Gastrocnemius medialis (tissue), 4 donors: Measurements from ENCODE around the gene TACR1. TPM values are rescaled to one million over a fixed set of nuclear protein-coding genes. Genes with fewer than 3 reads are reported as not detected.

Experiments
- ATAC-seq, 2 donors: fragments of 150-250 bp; one replicate each; pipeline ENCODE4 v1.9.1; 2016
- DNase-seq, 2 donors: peaks; one replicate each; pipeline ENCODE4 v3.0.0-alpha.2; 2019
- H3K27ac ChIP-seq, 4 donors: fragments of 200-600 bp; sonication (generic); 1 replicate in 1 of 4; 2 replicates in 3 of 4; pipeline ENCODE4 v1.5.1; 2016 to 2018; ENCODE audit warnings: mild to moderate bottlenecking in 2 of 4, moderate library complexity in 1 of 4
- H3K27me3 ChIP-seq, 3 donors: fragments of 200-600 bp; sonication (generic) in 2 of 3; 1 replicate in 1 of 3; 2 replicates in 2 of 3; pipeline versions ENCODE4 v1.5.1 to v1.6.0; 2016 to 2019; ENCODE audit warnings: mild to moderate bottlenecking in 1 of 3, moderate library complexity in 1 of 3
- H3K36me3 ChIP-seq, 2 donors: fragments of 200-600 bp; sonication (generic) in 1 of 2; one replicate each; pipeline ENCODE4 v1.5.1; 2017 to 2018
- H3K4me1 ChIP-seq, 2 donors: fragments of 200-600 bp; sonication (generic) in 1 of 2; one replicate each; pipeline ENCODE4 v1.5.1; 2016 to 2017; ENCODE audit warnings: mild to moderate bottlenecking in 2 of 2
- H3K4me3 ChIP-seq, 4 donors: fragments of 200-600 bp; sonication (generic) in 3 of 4; 1 replicate in 1 of 4; 2 replicates in 3 of 4; pipeline ENCODE4 v1.5.1; 2016 to 2019; ENCODE audit warnings: mild to moderate bottlenecking in 2 of 4
- H3K9me3 ChIP-seq, 3 donors: fragments of 200-600 bp; sonication (generic) in 2 of 3; 1 replicate in 1 of 3; 2 replicates in 2 of 3; pipeline ENCODE4 v1.5.1; 2016 to 2019
- CTCF ChIP-seq, 5 experiments: fragments of 450-650 bp in 3 of 5; fragments of 200-600 bp in 2 of 5; sonication (generic) in 2 of 5; IDR thresholded peaks in 4 of 5; conservative IDR thresholded peaks in 1 of 5; 1 replicate in 4 of 5; 2 replicates in 1 of 5; pipeline ENCODE4 v1.5.1; 2016 to 2019; ENCODE audit warnings: antibody characterized with exemption in 5 of 5, mild to moderate bottlenecking in 3 of 5, moderate library complexity in 3 of 5
- POLR2A ChIP-seq, 2 donors: fragments of 450-650 bp; IDR thresholded peaks; one replicate each; pipeline ENCODE4 v1.6.1; 2017; ENCODE audit warnings: antibody characterized with exemption in 2 of 2, mild to moderate bottlenecking in 2 of 2, moderate library complexity in 2 of 2
- in situ Hi-C, 4 donors: fragments of 200-750 bp; cut with MboI; loops; one replicate each; pipeline versions ENCODE4 v1.15.0 to v1.8.0; 2017; ENCODE audit warnings: low sequenced_read_pairs in 4 of 4
- intact Hi-C: fragments of 100-400 bp; cut with DNase I; formaldehyde crosslinking; loops from one replicate; pipeline ENCODE4 v1.15.1; 2023; ENCODE audit warnings: low total_unique reads
- total RNA-seq, 4 donors: library from RNA; depleted of rRNA; stranded (reverse); fragments of >200 nt; gene quantifications; one replicate each; pipeline versions ENCODE4 v1.1.0 to v1.2.3, GENCODE V29; 2016

Gene TACR1
- total RNA-seq, 4 donors from 2014 or later = 0.07 to 0.42 (median 0.19) TPM

- DNase-seq (no peak), ATAC-seq (no peak)
- Histone ChIP-seq H3K36me3 (no peaks in the 10 kb centered on the region), H3K27me3 (no peaks in the 10 kb centered on the region), H3K9me3 (no peaks in the 10 kb centered on the region), H3K4me3 (no peak overlapping the region), H3K4me1 (peaks cover 12 to 18% of the 10 kb centered on the region in 2 donors), H3K27ac (no peak overlapping the region)
- intact Hi-C loops (no loop called here), in situ Hi-C loops (no loop called here)
- no peak for TF ChIP-seq POLR2A (IDR thresholded peaks at IDR 0.05)
- TF ChIP-seq CTCF (IDR thresholded peaks at IDR 0.05 in 4 of 5, conservative IDR thresholded peaks at IDR 0.05 in 1 of 5) = no peak
Measured at GRCh38 chr2:75042823-75043222, 156.5 kb downstream of the TACR1 start.

DNA sequence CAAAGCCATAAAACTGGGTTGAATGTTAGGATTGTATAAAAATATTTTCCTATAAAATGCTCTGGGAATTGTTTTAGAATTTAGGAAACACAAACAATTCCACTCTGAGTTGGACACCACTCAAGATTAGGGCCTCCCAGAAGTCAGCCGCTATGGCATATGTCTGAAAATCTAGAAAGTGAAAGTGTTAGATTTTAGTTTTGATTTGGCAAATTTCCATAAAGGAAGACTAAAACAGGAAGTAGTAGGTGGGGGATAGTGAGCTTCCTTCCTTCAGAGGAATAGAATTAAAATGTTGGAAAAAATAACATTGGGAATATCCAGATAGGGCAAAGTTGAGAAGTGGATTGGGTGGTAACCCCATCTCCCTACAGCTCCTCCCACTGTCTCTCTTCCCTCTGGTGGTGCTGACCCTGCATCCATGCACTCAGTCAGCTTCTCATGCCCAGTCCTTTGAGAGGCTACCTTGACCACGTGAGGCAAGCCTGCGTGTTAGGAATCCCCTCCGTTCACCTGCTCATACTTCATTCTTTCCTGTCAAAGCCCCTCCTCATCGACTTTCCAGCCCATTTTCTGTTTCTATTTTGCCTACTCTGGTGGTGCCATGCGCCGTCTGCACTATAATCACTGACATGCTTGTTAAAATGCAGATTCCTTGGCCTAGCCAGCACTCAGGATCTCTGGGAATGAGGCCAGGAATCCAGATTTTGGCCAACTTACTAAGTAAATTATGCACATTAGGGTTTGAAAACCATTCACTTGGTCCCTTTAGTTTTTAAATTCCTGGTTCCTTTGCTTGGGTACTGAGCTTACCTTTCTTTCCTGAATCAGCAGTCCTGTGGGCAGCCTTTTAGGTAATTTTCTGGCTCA, 157.4 kb downstream of the TACR1 start:
- H3K4me3 ChIP-seq = no peak overlapping the region
- peaks cover 7 to 18% of the 10 kb centered on the region in 2 donors for H3K4me1 ChIP-seq
- H3K36me3 ChIP-seq = no peaks in the 10 kb centered on the region
- H3K27ac ChIP-seq = peak overlapping the region in 2 of 4 donors; percentile 18 to 39
- intact Hi-C loops (no loop called here), in situ Hi-C loops (no loop called here)
- no peak for DNase-seq
- no peaks in the 10 kb centered on the region for H3K9me3 ChIP-seq
- H3K27me3 ChIP-seq = no peaks in the 10 kb centered on the region
- no peak for ATAC-seq
- TF ChIP-seq POLR2A (IDR thresholded peaks at IDR 0.05) (no peak), CTCF (IDR thresholded peaks at IDR 0.05 in 4 of 5, conservative IDR thresholded peaks at IDR 0.05 in 1 of 5) (no peak)

- DNase-seq = no peak
- TF ChIP-seq POLR2A (IDR thresholded peaks at IDR 0.05) (no peak), CTCF (IDR thresholded peaks at IDR 0.05 in 4 of 5, conservative IDR thresholded peaks at IDR 0.05 in 1 of 5) (no peak)
- ATAC-seq = no peak
- Histone ChIP-seq H3K9me3 (no peaks in the 10 kb centered on the region), H3K4me3 (no peak overlapping the region), H3K4me1 (peaks cover 7 to 18% of the 10 kb centered on the region in 2 donors), H3K36me3 (no peaks in the 10 kb centered on the region), H3K27me3 (no peaks in the 10 kb centered on the region), H3K27ac (peak overlapping the region in 1 of 4 donors; percentile 18)
- intact Hi-C loops = no loop called here
- in situ Hi-C loops = no loop called here
Measured at GRCh38 chr2:75041226-75041625, 158.1 kb downstream of the TACR1 start.

- Histone ChIP-seq H3K4me1 (peaks cover 0 to 11% of the 10 kb centered on the region in 2 donors), H3K4me3 (no peak overlapping the region), H3K27me3 (no peaks in the 10 kb centered on the region), H3K36me3 (no peaks in the 10 kb centered on the region), H3K27ac (peak overlapping the region in 3 of 4 donors; percentile 19 to 63 (median 47)), H3K9me3 (no peaks in the 10 kb centered on the region)
- TF ChIP-seq POLR2A (IDR thresholded peaks at IDR 0.05) = no peak
- TF ChIP-seq CTCF (IDR thresholded peaks at IDR 0.05 in 4 of 5, conservative IDR thresholded peaks at IDR 0.05 in 1 of 5) = no peak
- in situ Hi-C loops (no loop called here), intact Hi-C loops (no loop called here)
- ATAC-seq = peak; percentile 49 to 70
- DNase-seq = no peak
Measured at GRCh38 chr2:75035444-75036353, 163.6 kb downstream of the TACR1 start.
